Head of caudate nucleus (tissue), 42 donors: Measurements from ENCODE around the gene EFNA3.
"Not testable (repeated sequence)": the region's sequence is repeated elsewhere in the genome, so short reads cannot be mapped to it uniquely, and the experiment has no call there.

ENCODE experiments used
- DNase-seq, 42 donors: peaks; one replicate each; pipeline versions ENCODE4 v3.0.0 to v3.0.0-alpha.2; 2020 to 2021; ENCODE audit warnings: mixed read lengths in 7 of 42
- intact Hi-C: fragments of 100-400 bp; cut with DNase I; formaldehyde crosslinking; loops from one replicate; pipeline ENCODE4 v1.15.0; 2022

Gene EFNA3

DNA sequence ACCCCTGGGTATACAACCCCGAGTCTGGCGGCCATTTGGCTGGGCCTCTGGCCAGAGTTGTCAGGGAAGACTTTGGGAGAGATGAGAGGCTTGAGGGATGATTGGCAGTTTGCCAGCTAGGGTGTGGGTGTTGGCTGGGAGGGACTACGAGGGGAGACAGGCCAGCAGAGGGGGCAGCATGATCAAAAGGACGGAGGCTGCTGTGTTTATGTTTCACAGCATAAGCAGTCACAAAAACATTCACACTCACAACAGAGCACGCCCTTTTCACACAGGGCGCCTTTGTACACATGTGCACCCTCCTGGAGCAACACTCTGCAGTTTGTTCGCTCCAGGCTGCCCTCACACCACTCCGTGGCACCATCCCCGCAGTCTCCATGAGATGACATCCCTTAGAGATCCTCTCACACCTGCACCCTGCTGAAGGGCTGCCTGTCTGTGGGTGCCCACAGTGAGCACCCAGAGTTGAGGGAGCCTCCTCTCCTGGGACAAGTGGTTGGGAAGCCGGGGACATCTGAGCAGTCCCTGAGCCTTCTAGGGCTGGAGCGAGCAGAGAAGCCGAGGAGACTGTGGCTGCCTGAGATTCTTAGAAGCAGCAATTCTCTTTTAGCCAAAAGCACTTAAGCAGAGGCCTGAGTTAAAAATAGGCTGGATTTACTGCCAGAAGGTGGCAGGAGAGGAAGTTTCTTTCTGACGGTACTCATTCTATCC is 15.4 kb downstream of the EFNA3 start:
- DNase-seq = peak in 40 of 42 donors; percentile 37 to 86 (median 68)
- intact Hi-C loops = loop anchor here (5.0 kb wide), 1 partner anchor 33 kb away; the partner anchor contains the start of gene EFNA1

DNA sequence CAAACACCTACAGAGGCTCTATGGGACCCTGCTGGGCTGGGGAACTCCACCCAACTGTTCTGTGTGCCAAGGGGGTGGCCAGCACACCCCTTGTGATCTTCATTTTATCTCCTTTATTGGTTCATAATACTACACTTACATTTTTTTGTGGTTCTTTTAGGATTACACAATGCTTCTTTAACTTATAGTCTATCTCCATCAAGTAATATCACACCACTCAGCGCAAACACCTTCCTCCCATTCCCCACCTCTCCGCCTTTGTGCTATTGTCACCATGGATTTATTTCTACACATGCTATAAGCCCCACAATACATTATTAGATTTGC is 15.9 kb downstream of the EFNA3 start:
- DNase-seq = no peak
- intact Hi-C loops = loop anchor here (5.0 kb wide), 1 partner anchor 33 kb away; the partner anchor contains the start of gene EFNA1

DNA sequence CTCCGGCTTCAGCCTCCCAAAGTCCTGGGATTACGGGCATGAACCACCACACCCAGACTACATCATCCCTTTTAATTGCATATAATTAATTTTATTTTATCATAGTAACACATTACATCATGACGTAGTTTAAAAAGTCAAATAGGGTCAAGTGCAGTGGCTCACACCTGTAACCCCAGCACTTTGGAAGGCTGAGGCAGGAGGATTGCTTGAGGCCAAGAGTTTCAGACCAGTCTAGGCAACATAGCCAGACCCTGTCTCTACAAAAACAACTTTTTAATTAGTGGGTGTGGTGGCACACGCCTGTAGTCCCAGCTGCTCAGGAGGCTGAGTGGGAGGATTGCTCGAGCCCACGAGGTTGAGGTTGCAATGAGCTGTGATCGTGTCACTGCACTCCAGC is 20.7 kb downstream of the EFNA3 start:
- intact Hi-C loops = no loop called here
- no peak for DNase-seq

DNA sequence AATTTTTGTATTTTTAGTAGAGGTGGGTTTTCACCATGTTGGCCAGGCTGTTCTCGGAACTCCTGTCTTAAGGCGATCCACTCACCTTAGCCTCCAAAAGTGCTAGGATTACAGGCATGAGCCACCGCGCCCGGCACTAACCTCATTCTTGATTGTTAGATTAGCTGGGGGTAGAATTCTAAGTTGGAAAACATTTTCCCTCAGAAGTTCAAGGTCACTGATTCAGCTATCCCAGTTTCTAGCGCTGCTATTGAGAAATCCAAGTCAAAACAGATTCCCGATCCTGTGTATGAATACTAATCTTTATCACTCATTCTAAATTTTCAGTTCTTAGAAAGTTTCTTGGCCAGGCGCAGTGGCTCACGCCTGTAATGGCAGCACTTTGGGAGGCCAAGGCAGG is 24.7 kb downstream of the EFNA3 start:
- intact Hi-C loops = no loop called here
- DNase-seq = no peak

DNA sequence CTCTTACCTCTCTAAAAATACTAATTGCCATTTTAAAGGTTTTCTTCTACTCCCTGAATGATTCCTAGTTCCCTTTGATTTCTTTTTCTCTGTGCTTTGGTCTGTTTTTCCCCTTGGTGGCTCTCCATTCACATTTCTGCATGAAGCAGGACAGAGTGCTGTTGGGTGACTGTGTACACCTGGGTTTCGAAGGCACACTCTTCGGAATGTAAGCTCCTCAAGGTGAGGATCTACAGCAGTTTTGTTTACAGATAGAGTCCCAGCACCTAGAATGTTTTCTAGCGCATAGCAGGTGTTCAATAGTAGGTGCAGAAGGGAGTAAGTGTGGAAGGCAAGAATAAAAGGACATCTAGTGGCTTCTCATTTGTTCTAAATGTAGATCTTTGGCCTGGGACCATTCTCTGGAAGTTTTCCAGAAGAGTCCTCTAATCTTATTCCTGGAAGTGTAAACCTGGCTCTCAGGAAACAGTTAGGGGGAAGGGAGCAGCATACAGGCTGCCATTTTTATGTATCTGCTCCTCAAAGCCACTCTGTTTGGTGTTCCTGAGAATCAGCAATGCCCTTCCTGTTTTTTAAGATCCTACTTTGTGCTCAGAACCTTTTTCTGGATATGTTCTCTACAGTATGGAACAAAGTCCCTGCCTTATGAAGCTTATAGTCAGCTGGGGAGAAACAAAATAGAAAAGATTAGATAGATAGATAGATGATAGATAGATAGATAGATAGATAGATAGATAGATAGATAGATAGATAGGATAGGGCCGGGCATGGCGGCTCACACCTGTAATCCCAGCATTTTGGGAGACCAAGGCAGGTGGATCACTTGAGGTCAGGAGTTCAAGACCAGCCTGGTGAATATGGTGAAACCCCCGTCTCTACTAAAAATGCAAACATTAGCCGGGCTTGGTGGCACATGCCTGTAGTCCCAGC is 26.2 kb downstream of the EFNA3 start:
- DNase-seq = no peak
- intact Hi-C loops = no loop called here

DNA sequence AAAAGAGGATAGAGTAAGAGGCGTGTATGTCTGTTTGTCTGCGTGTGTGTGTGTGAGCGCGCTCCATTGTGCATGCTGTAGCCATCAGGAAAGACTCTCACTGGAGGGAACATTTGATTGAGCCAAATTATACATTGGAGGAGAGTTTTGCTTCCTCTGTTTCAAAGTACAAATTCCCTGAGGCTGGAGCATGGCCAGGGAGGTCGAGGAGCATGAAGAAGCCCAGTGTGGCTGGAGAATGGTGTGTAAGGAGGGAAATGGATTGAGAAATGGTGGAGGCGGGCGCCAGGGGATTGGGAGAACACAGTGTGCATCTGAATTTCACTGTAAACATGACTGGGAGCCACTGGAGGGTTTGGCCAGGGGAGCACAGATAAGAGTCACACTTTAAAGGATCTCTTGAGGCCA is 27.0 kb downstream of the EFNA3 start:
- intact Hi-C loops = no loop called here
- no peak for DNase-seq

DNA sequence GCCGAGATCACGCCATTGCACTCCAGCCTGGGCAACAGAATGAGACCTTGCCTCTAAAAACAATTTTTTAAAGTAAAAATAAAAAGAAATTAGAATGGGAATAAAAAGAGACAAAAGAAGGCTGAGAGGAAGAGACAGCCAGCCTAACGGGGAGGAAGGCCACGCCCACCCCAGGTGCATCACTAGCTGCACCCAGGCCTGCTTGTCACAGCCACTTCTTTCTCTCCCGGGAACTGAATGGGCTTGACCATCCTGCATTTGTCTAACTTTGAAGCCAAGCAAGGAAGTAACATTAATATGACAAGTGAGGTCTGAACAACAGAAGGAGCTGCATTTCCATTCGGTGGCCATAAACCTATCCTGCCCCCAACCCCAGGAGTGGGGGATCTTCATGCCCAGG is 28.2 kb downstream of the EFNA3 start:
- no peak for DNase-seq
- intact Hi-C loops = no loop called here

DNA sequence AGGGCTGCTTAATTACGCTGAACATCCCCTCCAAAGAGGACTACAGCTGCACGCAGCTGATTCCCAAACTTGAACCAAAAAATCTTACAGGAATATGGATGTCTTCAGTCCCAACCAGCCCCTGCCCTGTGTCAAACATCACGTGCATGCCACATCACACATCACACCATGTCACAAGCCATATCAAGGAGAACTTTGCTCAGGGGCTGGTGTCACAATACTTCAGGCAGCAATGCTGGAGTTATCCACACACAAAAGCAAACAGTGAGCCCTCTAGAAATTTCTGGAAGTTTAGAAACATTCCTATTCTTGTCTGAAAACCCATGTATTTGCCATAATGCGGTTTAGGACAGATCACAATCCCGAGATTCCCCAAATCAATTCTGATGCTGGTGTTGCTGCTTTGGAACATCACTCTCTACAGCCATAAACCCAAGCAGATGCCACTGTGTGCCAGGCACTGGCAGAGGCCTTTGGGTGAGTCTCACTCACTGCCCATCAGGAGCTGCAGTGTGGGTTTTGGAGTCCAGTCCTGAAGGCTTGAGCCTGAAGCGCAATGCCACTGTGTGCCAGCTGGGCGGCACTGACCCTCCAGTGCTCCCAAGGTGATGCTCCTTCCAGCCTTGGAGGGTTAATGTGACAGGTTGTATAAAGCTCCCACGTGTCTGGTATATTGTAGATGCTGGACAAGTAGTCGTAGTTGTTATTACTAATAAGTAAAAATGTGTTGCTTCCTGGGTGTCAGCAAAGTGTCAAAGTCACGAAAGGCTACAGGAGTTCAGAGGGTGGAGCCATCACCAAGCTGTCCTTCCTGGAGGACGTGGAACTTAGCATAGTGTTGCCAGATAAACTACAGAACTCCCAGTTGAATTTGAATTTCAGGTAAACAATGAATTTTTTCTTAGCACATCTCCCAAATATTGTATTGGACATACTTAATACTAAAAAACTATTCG is 28.9 kb downstream of the EFNA3 start:
- intact Hi-C loops = no loop called here
- DNase-seq = no peak

DNA sequence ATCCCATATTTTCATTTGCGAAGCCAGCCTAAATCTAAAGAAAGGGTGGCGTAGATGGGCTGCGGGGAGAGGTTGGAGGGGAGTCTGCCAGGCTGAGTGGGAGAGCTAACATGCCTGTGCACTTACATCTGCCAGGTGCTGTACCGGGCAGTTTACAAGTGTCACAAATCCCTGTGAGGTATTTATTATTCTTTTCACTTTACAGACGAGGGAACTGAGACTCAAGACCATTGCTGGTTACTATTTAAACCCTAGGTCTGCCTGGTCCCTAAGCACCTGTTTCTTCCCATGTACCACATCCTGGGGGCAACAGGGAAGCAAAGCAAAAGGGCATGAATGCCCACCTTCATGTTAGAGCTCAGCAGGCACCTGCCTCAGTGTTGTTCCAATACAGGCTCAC is 29.7 kb downstream of the EFNA3 start:
- DNase-seq = no peak
- intact Hi-C loops = no loop called here

DNA sequence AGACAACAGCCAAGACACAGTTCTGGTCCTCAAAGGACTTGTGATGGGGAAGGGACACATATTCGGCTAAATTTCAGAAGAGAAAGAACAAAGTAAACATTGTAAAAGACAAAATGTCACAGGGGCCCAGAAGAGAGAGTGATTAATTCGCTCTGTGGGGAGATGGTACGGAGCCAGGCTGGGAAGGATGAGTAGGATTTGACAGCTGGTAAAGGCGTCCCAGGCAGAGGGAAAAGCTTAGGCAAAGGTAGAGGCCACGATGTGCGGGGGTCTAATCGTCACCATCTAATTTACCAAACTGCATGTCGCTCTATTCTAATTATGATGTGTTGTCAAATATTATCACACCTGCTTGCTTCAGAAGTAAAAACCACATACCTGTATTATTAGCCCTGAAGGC is 31.7 kb downstream of the EFNA3 start:
- no peak for DNase-seq
- intact Hi-C loops = no loop called here

DNA sequence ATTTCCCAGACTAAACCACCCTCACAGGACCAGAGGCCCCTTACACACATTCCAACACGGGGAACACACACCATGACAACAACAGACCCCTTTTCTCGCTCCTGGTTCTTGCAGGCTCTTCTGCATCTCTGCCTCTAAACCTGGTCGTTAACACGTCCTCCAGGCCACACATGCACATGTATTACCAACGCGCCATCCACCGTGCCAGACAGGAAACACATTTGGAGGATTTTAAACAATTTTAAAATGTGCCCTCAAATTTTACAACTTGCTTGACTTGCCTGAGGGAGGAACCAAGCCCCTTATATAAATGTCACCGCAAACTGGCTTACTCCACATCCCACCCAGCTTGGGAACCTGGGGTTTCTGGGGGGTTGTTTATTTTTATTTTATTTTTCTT is 32.2 kb downstream of the EFNA3 start:
- DNase-seq = no peak
- intact Hi-C loops = no loop called here

DNA sequence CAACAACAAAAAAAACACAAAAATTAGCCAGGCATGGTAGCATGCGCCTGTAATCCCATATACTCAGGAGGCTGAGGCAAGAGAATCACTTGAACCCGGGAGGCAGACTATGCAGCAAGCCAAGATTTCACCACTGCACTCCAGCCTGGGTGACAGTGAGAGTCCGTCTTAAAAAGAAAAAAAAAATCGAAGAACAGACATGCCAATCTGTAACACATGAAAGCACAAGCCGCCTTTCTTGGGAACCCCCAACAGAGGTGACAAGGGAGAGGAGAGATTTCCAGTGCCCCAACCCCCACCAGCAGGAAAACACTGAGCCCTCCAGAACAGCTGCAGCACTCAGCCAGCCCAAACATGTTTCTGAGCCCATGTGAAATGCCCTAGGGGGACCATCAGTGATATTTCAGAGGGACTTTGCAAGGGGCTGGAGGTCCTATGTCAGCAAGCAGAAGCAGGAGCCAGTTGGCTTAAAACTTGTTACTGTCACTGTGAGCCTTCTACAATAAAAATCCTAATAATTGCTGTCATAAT is 34.9 kb downstream of the EFNA3 start:
- no peak for DNase-seq
- intact Hi-C loops = no loop called here

DNA sequence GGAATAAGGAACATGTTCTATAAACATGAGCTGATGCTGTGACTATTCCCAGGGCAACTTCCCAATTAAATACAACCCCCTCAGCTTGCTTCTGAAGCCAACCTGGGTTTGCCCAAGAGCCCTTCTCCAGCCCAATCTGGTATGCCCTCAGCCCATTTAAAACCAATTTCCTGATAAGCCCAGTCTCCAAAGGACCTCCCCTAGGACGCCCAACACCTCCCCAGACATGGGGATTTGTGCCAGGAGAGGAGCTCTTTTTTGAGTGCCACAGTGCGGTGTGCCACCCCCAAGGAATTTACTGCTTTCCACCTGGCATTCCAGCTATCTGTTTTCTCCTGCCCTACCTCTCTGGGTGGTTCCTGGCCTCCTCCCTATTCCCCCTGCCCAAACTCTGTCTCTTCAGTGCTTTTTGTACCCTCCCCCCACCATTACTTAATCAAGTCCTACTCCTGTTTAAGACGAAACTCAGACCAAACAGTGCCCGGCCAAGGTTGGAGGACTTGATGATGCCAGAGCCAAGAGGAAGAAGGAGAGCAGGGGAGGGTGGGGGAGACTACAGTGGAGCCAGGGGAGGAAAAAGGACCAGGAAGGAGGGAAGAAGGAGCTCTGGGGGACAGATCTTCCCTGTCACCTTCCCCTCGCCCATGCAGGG is 37.6 kb downstream of the EFNA3 start:
- intact Hi-C loops = no loop called here
- no peak for DNase-seq

DNA sequence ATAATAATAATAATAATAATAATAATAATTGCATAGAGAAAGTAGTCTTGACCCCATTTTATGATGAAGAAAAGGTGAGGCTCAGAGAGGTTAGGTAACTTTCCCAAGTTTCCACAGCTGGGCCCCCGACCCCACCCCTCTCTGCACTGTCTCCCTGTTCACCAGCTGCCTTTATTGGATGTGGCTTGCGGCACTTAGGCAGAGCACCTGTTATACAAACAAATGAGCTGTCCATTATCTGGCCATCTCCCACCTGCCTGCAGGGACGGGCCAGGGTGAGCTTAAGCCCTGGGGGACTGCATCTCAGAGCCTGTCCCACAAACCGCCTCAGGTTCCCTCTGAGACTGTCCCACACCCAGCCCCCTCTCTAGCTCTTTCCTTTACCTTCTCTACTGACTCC is 39.0 kb downstream of the EFNA3 start:
- intact Hi-C loops = no loop called here
- DNase-seq = no peak

DNA sequence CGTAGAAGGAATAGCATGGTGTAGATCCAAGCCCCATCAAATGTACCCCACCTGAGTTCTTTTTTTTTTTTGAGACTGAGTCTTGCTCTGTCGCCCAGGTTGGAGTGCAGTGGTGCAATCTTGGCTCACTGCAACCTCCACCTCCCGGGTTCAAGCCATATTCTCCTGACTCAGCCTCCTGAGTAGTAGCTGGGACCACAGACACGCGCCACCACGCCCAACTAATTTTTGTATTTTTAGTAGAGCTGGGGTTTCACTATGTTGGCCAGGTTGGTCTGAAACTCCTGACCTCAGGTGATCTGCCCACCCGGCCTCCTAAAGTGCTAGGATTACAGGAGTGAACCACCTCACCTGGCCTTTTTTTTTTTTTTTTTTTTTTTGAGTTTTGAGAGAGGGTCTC is 39.5 kb downstream of the EFNA3 start:
- DNase-seq, intact Hi-C loops: not testable (repeated sequence)

DNA sequence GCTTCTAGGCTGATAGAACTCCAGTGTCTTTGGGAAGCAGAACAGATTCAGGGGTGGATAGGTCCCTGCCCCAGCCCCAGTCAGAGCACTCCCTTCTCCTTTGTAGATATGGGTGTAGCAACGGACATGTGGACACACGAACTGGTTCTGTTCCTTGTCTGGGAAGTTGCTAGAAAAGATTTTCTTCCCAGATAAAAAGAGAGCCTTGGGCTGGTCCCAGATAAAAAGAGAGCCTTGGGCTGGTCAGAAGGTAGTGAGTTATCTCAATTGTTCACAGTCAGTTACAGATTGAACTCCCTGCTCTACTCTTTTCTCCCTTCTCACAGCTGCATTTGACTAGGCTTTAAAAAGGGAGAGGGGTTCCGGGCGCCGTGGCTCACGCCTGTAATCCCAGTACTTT is 41.6 kb downstream of the EFNA3 start:
- DNase-seq = no peak
- intact Hi-C loops = no loop called here

DNA sequence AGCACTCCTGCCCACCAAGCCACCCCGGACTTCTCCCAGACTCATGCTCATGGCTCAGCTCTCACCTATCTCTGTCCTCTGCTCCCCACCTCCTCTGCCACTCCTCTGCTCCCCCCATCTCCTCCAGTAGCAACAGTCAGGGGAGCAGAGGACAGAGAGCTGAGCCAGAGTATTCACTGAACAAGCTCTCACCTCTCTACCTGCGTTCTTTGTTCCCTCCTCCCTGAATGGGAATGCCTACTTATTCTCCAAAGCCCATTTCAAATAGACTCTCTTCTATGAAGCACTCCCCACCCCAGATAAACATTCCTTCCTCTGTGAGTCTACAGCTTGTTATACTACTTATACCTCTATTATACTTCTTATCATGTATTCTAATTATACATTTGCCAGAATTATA is 42.6 kb downstream of the EFNA3 start:
- intact Hi-C loops = no loop called here
- DNase-seq = no peak

DNA sequence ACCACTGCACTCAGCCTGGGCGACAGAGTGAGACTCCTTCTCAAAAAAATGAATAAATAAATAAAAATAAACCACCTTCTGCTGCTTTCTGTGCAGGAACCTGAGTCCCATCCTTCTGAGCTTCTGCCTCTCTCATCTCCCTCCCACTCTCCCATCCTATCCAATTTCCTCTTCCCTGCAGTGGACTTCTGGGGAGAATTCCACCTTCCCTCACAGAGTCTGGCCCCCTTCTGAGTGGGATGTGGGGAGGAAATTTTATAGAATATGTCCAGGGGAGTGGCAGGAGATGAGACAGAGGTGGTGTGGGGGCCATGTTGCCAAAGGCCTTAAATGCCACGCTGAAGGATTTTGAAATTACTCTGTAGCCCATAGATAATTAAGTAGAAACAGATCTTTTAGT is 43.7 kb downstream of the EFNA3 start:
- no peak for DNase-seq
- intact Hi-C loops = no loop called here

DNA sequence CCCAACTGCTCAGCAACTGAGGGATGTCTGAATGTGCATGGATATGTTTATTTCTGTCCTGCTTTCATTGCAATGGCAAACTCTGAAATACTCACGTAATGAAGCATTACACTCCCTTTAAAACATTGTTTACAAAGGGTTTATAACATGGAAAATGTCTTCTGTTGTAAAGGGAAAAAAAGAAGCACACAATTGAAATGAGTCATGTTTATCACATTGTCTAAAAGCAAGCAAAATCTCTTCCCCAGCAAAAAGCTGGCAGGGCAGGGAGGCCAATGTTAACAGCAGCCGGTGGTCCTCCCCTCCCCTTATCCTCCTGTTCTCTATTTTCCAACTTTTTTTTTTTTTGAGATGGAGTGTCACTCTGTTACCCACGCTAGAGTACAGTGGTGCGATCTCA is 45.2 kb downstream of the EFNA3 start:
- intact Hi-C loops = no loop called here
- DNase-seq = no peak
